ENCODE data around the gene EEF1G.

EEF1G gene

DNA sequence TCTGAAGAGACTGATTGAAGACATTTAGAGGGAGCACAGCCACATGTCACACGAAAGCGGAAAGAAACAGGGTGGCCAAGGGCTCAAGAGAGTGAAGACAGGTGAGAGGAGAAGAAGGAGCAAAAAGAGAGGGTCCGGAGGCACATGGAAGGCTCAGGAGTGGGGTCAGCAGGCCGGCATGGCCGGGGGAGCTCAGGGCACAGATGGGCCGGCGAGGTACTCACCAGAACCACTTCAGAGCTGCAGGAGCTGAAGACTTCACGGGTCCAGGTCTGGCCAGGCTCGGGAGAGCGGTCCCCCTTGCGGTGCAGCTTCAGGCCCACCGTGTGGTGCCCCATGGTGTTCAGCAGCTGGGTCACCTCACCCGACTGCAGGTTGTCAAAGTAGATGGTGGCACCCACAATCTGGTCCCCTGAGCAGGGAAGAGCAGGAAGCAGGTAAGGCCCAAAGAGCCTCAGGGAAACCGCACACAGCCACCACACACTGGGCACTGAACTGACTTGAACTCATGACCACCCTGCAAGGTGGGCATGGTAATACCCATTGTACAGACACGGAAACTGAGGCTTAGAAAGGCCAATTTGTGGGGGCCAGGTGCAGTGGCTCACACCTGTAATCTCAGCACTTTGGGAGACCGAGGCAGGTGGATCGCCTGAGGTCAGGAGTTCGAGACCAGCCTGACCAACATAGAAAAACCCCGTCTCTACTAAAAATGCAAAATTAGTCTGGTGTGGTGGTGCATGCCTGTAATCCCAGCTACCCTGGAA is 38.7 kb downstream of the EEF1G start:
- Histone ChIP-seq H3K9me3 (no peaks in the 10 kb centered on the region), H3K4me1 (peaks cover 0 to 62% (median 51%) of the 10 kb centered on the region in 4 donors), H3K36me3 (peaks cover 64 to 88% (median 72%) of the 10 kb centered on the region in 3 donors), H3K4me3 (no peak overlapping the region), H3K27me3 (no peaks in the 10 kb centered on the region), H3K27ac (no peak overlapping the region)
- intact Hi-C loops (cut with DNase I; ENCODE audit: low total_unique reads) = no loop called here
- TF ChIP-seq, protein P1, sequence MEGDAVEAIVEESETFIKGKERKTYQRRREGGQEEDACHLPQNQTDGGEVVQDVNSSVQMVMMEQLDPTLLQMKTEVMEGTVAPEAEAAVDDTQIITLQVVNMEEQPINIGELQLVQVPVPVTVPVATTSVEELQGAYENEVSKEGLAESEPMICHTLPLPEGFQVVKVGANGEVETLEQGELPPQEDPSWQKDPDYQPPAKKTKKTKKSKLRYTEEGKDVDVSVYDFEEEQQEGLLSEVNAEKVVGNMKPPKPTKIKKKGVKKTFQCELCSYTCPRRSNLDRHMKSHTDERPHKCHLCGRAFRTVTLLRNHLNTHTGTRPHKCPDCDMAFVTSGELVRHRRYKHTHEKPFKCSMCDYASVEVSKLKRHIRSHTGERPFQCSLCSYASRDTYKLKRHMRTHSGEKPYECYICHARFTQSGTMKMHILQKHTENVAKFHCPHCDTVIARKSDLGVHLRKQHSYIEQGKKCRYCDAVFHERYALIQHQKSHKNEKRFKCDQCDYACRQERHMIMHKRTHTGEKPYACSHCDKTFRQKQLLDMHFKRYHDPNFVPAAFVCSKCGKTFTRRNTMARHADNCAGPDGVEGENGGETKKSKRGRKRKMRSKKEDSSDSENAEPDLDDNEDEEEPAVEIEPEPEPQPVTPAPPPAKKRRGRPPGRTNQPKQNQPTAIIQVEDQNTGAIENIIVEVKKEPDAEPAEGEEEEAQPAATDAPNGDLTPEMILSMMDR (IDR thresholded peaks at IDR 0.05) = no peak
- no peak for DNase-seq

DNA sequence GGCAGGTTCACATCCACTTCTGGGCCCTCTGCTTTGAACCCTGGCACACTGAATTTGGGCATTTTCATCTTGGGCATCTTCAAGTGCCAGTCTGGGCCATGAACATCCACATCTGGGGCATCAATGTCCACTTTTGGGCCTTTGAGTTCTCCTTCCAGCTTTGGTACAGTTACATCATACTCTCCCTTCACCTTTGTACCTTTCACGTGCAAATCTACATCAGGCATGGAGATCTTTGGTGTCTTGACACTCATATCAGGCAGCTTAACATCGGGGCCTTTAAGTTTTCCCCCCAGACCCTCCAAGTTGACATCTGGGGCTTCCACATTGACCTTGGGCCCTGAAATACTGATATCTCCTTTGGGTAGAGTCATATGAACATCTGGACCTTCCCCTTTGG is 41.6 kb downstream of the EEF1G start:
- H3K36me3 ChIP-seq = peaks cover 90 to 96% (median 91%) of the 10 kb centered on the region in 3 donors
- no peak for DNase-seq
- H3K9me3 ChIP-seq = no peaks in the 10 kb centered on the region
- no peak overlapping the region for H3K4me3 ChIP-seq
- H3K4me1 ChIP-seq = peaks cover 0 to 43% (median 27%) of the 10 kb centered on the region in 4 donors
- intact Hi-C loops (cut with DNase I; ENCODE audit: low total_unique reads) = no loop called here
- no peak overlapping the region for H3K27ac ChIP-seq
- TF ChIP-seq, protein P1 (IDR thresholded peaks at IDR 0.05) = no peak
- no peaks in the 10 kb centered on the region for H3K27me3 ChIP-seq

DNA sequence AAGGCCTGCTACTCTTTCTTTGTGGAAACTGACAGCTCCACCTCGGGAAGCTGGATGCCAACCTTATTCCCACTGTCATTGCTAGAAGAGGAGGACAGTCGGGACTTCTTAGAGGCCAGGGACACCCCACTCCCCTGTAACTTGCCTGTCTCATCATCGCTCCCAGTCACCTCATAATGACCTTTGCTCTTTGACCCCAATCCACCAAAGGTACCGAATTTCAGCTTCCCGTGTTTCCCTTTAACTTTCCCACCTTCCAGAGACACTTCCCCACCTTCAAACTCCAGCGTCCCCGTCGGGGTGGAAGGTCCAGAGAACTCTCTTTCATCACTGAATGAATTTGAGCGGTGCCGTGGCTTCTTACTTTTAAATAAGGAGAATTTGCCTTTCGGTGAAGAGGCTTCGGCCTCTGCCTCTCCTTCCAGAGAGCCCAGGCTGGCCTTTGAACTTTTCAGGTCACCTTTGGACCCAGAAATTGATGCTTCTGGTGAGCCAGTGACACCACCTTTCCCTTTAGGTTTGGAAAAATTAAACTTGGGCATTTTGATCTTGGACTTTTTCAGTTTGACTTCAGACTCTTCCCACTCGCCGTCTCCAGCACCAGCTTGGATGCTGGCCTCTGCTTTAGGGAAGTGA is 56.8 kb downstream of the EEF1G start:
- H3K4me3 ChIP-seq = no peak overlapping the region
- TF ChIP-seq, protein P1 (IDR thresholded peaks at IDR 0.05) = no peak
- H3K36me3 ChIP-seq = peaks cover 69 to 89% (median 79%) of the 10 kb centered on the region in 3 donors
- intact Hi-C loops (cut with DNase I; ENCODE audit: low total_unique reads) = no loop called here
- no peaks in the 10 kb centered on the region for H3K27me3 ChIP-seq
- H3K27ac ChIP-seq = no peak overlapping the region
- no peaks in the 10 kb centered on the region for H3K9me3 ChIP-seq
- peaks cover 0 to 45% (median 8%) of the 10 kb centered on the region in 4 donors for H3K4me1 ChIP-seq
- no peak for DNase-seq

DNA sequence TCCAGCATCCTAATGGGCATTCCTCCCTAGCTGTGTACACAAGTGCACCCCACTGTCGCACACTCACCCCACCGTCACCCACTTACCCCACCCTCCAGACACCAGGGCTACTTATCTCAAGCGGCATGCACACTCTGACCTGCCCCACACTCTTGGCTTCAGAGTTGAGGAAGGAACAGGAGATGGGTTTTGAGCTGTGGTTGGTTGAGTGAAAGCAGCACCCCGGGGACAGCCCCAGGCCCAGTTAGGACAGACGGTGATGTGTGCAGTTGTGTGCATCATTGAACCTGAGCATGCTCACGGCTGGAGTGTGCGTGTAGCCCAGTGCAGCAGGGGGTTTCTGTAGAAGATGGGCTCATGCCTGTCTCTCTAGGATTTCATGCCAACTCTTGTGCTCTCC is 59.5 kb downstream of the EEF1G start:
- no peak for DNase-seq
- H3K27ac ChIP-seq = no peak overlapping the region
- TF ChIP-seq, protein P1 (IDR thresholded peaks at IDR 0.05) = no peak
- H3K27me3 ChIP-seq = no peaks in the 10 kb centered on the region
- H3K9me3 ChIP-seq = no peaks in the 10 kb centered on the region
- intact Hi-C loops (cut with DNase I; ENCODE audit: low total_unique reads) = no loop called here
- no peak overlapping the region for H3K4me3 ChIP-seq
- peaks cover 0 to 55% (median 13%) of the 10 kb centered on the region in 4 donors for H3K4me1 ChIP-seq
- peaks cover 43 to 64% (median 52%) of the 10 kb centered on the region in 3 donors for H3K36me3 ChIP-seq

DNA sequence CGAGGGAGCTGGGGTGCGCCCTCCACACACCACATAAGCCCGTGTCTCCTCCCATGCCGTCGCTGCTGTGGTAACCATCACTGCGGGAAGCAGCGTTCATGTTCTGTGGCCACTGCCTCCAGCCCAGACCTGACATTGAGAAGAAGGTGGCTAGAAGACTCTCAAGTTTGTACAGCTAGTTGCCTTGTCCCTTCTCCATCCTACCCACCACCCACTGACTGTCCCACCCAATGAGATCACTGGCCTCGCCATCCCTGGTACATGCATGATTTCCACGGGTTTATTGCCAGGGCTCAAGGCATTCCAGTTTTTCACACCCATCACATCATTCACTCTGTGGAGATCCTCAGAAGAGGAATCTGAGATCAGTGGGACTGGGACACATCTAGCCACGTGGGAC is 60.1 kb downstream of the EEF1G start:
- H3K27ac ChIP-seq = no peak overlapping the region
- TF ChIP-seq, protein P1 (IDR thresholded peaks at IDR 0.05) = no peak
- no peak overlapping the region for H3K4me3 ChIP-seq
- DNase-seq = no peak
- no peaks in the 10 kb centered on the region for H3K27me3 ChIP-seq
- intact Hi-C loops (cut with DNase I; ENCODE audit: low total_unique reads) = no loop called here
- H3K9me3 ChIP-seq = no peaks in the 10 kb centered on the region
- H3K36me3 ChIP-seq = peaks cover 38 to 59% (median 46%) of the 10 kb centered on the region in 3 donors
- peaks cover 0 to 57% (median 18%) of the 10 kb centered on the region in 4 donors for H3K4me1 ChIP-seq

Data from tibial artery (tissue), 4 donors.